ENCODE results near the gene RBM20.

GRCh38 chr10:110820321-110820814 is 176.2 kb downstream of the RBM20 start:
- TF ChIP-seq, protein P1, sequence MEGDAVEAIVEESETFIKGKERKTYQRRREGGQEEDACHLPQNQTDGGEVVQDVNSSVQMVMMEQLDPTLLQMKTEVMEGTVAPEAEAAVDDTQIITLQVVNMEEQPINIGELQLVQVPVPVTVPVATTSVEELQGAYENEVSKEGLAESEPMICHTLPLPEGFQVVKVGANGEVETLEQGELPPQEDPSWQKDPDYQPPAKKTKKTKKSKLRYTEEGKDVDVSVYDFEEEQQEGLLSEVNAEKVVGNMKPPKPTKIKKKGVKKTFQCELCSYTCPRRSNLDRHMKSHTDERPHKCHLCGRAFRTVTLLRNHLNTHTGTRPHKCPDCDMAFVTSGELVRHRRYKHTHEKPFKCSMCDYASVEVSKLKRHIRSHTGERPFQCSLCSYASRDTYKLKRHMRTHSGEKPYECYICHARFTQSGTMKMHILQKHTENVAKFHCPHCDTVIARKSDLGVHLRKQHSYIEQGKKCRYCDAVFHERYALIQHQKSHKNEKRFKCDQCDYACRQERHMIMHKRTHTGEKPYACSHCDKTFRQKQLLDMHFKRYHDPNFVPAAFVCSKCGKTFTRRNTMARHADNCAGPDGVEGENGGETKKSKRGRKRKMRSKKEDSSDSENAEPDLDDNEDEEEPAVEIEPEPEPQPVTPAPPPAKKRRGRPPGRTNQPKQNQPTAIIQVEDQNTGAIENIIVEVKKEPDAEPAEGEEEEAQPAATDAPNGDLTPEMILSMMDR (IDR thresholded peaks at IDR 0.05), result no peak
- TF ChIP-seq POLR2AphosphoS5 (IDR thresholded peaks at IDR 0.05) (peak; percentile 64 to 82 (median 78)), POLR2A (IDR thresholded peaks at IDR 0.05) (no peak)

All from sigmoid colon (tissue), 4 donors.